H1 (cell line): ENCODE results near the gene RTN4RL1. TPM values are rescaled to one million over a fixed set of nuclear protein-coding genes. Genes with fewer than 3 reads are reported as not detected.

ENCODE experiments used
- CTCF ChIA-PET: fragments of 300-600 bp; sonication (Branson Sonifier 250); formaldehyde crosslinking; loops from one replicate; lab custom pipeline; 2021; ENCODE audit not compliant: partially characterized antibody; lab: Charles Lee
- POLR2A ChIA-PET: fragments of 300-600 bp; sonication (Branson Sonifier 250); formaldehyde crosslinking; loops from one replicate; lab custom pipeline; 2021; ENCODE audit warnings: inconsistent platforms; ENCODE audit not compliant: partially characterized antibody; lab: Charles Lee
- DNase-seq, 2 experiments: peaks; one replicate each; pipeline versions ENCODE4 v3.0.0 to v3.0.0-alpha.2; 2010 to 2022; ENCODE audit warnings: low spot score in 2 of 2, low read depth in 1 of 2, mixed read lengths in 1 of 2
- FAIRE-seq: peaks from 2 replicates; lab custom pipeline; 2011; peaks lifted over from hg19 to GRCh38; lab: Jason Lieb, UNC
- H2AFZ ChIP-seq: 2 replicates; pipeline ENCODE4 v1.8.1; 2012; ENCODE audit warnings: low read length, inconsistent platforms
- H2AK5ac ChIP-seq: 2 replicates; pipeline ENCODE4 v1.6.1; 2013; ENCODE audit warnings: low read depth, low read length
- H2BK120ac ChIP-seq: replicated peaks from 2 replicates; pipeline ENCODE3; 2013; ENCODE audit warnings: low read depth, low read length, inconsistent platforms
- H2BK12ac ChIP-seq: 2 replicates; pipeline ENCODE4 v1.6.1; 2013; ENCODE audit warnings: low read depth, low read length
- H2BK15ac ChIP-seq: 2 replicates; pipeline ENCODE4 v1.6.1; 2013; ENCODE audit warnings: low read length
- H2BK20ac ChIP-seq: 2 replicates; pipeline ENCODE4 v1.6.1; 2013; ENCODE audit warnings: low read length
- H2BK5ac ChIP-seq: 2 replicates; pipeline ENCODE4 v1.6.1; 2013; ENCODE audit warnings: low read depth, low read length
- H3K14ac ChIP-seq: 2 replicates; pipeline ENCODE4 v1.6.1; 2013; ENCODE audit warnings: inconsistent platforms; ENCODE audit not compliant: insufficient read length
- H3K18ac ChIP-seq: 2 replicates; pipeline ENCODE4 v1.6.1; 2013; ENCODE audit warnings: low read length; ENCODE audit errors: extremely low read depth
- H3K23ac ChIP-seq: 2 replicates; pipeline ENCODE4 v1.6.1; 2013; ENCODE audit warnings: inconsistent platforms; ENCODE audit not compliant: insufficient read length
- H3K23me2 ChIP-seq: 2 replicates; pipeline ENCODE4 v1.6.1; 2013; ENCODE audit warnings: low read depth, low read length
- H3K27ac ChIP-seq: 2 replicates; pipeline ENCODE4 v1.6.1; 2011; ENCODE audit warnings: low read depth, low read length, inconsistent platforms
- H3K27me3 ChIP-seq, 4 experiments: replicated peaks in 1 of 4; 1 replicate in 1 of 4; 2 replicates in 3 of 4; pipeline versions ENCODE4 v1.6.1 to v1.8.1; 2011 to 2013; ENCODE audit warnings: low read length in 3 of 4, mild to moderate bottlenecking in 3 of 4, inconsistent platforms in 2 of 4, mixed read lengths in 2 of 4, moderate library complexity in 1 of 4; ENCODE audit not compliant: control insufficient read depth in 3 of 4, insufficient read depth in 3 of 4; ENCODE audit errors: extremely low read depth in 1 of 4
- H3K36me3 ChIP-seq, 4 experiments: 2 replicates each; pipeline versions ENCODE4 v1.6.1 to v1.8.1; 2011 to 2013; ENCODE audit warnings: mild to moderate bottlenecking in 4 of 4, low read length in 3 of 4, moderate library complexity in 2 of 4, control low read depth in 1 of 4, inconsistent platforms in 1 of 4; ENCODE audit not compliant: insufficient read depth in 4 of 4, control insufficient read depth in 2 of 4
- H3K4ac ChIP-seq: replicated peaks from 2 replicates; pipeline ENCODE3; 2013; ENCODE audit warnings: low read length, low read depth, mixed read lengths, inconsistent platforms; ENCODE audit not compliant: insufficient read length
- H3K4me1 ChIP-seq, 4 experiments: replicated peaks in 1 of 4; 1 replicate in 1 of 4; 2 replicates in 3 of 4; pipeline versions ENCODE4 v1.6.1 to v1.8.1; 2011 to 2013; ENCODE audit warnings: low read length in 3 of 4, inconsistent platforms in 2 of 4, mixed read lengths in 1 of 4; ENCODE audit not compliant: insufficient read depth in 4 of 4, control insufficient read depth in 3 of 4
- H3K4me2 ChIP-seq, 2 experiments: 2 replicates each; pipeline versions ENCODE4 v1.6.1 to v1.8.1; 2011 to 2013; ENCODE audit warnings: low read depth in 2 of 2, low read length in 2 of 2, control low read depth in 1 of 2, inconsistent platforms in 1 of 2, mild to moderate bottlenecking in 1 of 2; ENCODE audit not compliant: insufficient read depth in 1 of 2
- H3K4me3 ChIP-seq, 4 experiments: fragments of 200-600, 300-600 bp in 1 of 4; sonication (generic), shearing (Covaris generic), sonication (Bioruptor Twin) in 1 of 4; 2 replicates each; pipeline versions ENCODE4 v1.5.1 to v1.8.1; 2011 to 2016; ENCODE audit warnings: low read length in 4 of 4, low read depth in 3 of 4, control low read depth in 2 of 4, inconsistent platforms in 2 of 4, mild to moderate bottlenecking in 2 of 4, mixed read lengths in 1 of 4, moderate library complexity in 1 of 4; ENCODE audit not compliant: insufficient read depth in 2 of 4; ENCODE audit errors: extremely low read depth in 1 of 4
- H3K56ac ChIP-seq: replicated peaks from 2 replicates; pipeline ENCODE3; 2013; ENCODE audit warnings: low read depth, mild to moderate bottlenecking, mixed read lengths, low read length, inconsistent platforms; ENCODE audit not compliant: insufficient read length
- H3K79me1 ChIP-seq: 2 replicates; pipeline ENCODE4 v1.6.1; 2013; ENCODE audit warnings: low read depth, low read length, control low read depth
- H3K79me2 ChIP-seq, 2 experiments: 2 replicates each; pipeline versions ENCODE4 v1.6.1 to v1.8.1; 2012 to 2013; ENCODE audit warnings: low read length in 2 of 2, mild to moderate bottlenecking in 2 of 2, inconsistent platforms in 1 of 2; ENCODE audit not compliant: insufficient read depth in 2 of 2, control insufficient read depth in 1 of 2
- H3K9ac ChIP-seq, 4 experiments: replicated peaks in 1 of 4; 1 replicate in 1 of 4; 2 replicates in 3 of 4; pipeline versions ENCODE4 v1.6.1 to v1.8.1; 2011 to 2013; ENCODE audit warnings: low read depth in 3 of 4, low read length in 3 of 4, control low read depth in 2 of 4, mild to moderate bottlenecking in 2 of 4, moderate library complexity in 2 of 4, inconsistent platforms in 1 of 4; ENCODE audit errors: extremely low read depth in 1 of 4
- H3K9me3 ChIP-seq, 2 experiments: 2 replicates each; pipeline versions ENCODE4 v1.6.1 to v1.8.1; 2012 to 2013; ENCODE audit warnings: mild to moderate bottlenecking in 2 of 2, moderate library complexity in 2 of 2, control low read depth in 1 of 2, inconsistent platforms in 1 of 2, low read depth in 1 of 2, low read length in 1 of 2, mixed read lengths in 1 of 2; ENCODE audit not compliant: insufficient read depth in 2 of 2
- H4K20me1 ChIP-seq, 2 experiments: replicated peaks in 1 of 2; 2 replicates each; pipeline versions ENCODE3 to v1.8.1; 2011 to 2013; ENCODE audit warnings: inconsistent platforms in 2 of 2, low read length in 2 of 2, mild to moderate bottlenecking in 1 of 2; ENCODE audit not compliant: insufficient read depth in 2 of 2, control insufficient read depth in 1 of 2
- H4K5ac ChIP-seq: 2 replicates; pipeline ENCODE4 v1.6.1; 2013; ENCODE audit warnings: low read length, low read depth, mixed read lengths, inconsistent platforms; ENCODE audit not compliant: insufficient read length
- H4K8ac ChIP-seq: 2 replicates; pipeline ENCODE4 v1.8.0; 2013; ENCODE audit warnings: mild to moderate bottlenecking, moderate library complexity, low read length, inconsistent platforms; ENCODE audit not compliant: insufficient read depth; ENCODE audit errors: extremely low read depth
- H4K91ac ChIP-seq: replicated peaks from 2 replicates; pipeline ENCODE3; 2013; ENCODE audit warnings: low read length, mixed read lengths, inconsistent platforms; ENCODE audit not compliant: insufficient read length
- CEBPB ChIP-seq: IDR thresholded peaks from 2 replicates; pipeline ENCODE4 v1.6.1; 2012; ENCODE audit warnings: low read depth, low read length
- EZH2 ChIP-seq: fragments of 200-600 bp; sonication (generic); IDR thresholded peaks from 2 replicates; pipeline ENCODE4 v1.7.1; 2012; ENCODE audit warnings: low read depth, mild to moderate bottlenecking, moderate library complexity, low read length, inconsistent platforms; ENCODE audit not compliant: severe bottlenecking
- FOSL1 ChIP-seq: IDR thresholded peaks from 2 replicates; pipeline ENCODE4 v1.6.1; 2011; ENCODE audit warnings: mild to moderate bottlenecking, low read depth, low read length, moderate library complexity; ENCODE audit not compliant: insufficient read depth
- GABPA ChIP-seq: IDR thresholded peaks from 2 replicates; pipeline ENCODE4 v1.6.1; 2011; ENCODE audit warnings: mild to moderate bottlenecking, low read length, moderate library complexity, borderline replicate concordance; ENCODE audit not compliant: insufficient read depth
- KDM4A ChIP-seq: IDR thresholded peaks from one replicate; pipeline ENCODE4 v1.7.1; 2012; ENCODE audit warnings: low read depth, mild to moderate bottlenecking, moderate library complexity, low read length, inconsistent platforms; ENCODE audit not compliant: severe bottlenecking
- MAFK ChIP-seq: IDR thresholded peaks from 2 replicates; pipeline ENCODE4 v1.6.1; 2012; ENCODE audit warnings: low read depth, mild to moderate bottlenecking, improper control_type of control experiment, low read length
- NRF1 ChIP-seq: IDR thresholded peaks from 2 replicates; pipeline ENCODE4 v1.6.1; 2011; ENCODE audit warnings: mild to moderate bottlenecking, low read depth, low read length, improper control_type of control experiment
- SP2 ChIP-seq: IDR thresholded peaks from 2 replicates; pipeline ENCODE4 v1.6.1; 2012; ENCODE audit warnings: mild to moderate bottlenecking, low read length, inconsistent platforms
- SRF ChIP-seq: IDR thresholded peaks from 2 replicates; pipeline ENCODE4 v1.6.1; 2011; ENCODE audit warnings: mild to moderate bottlenecking, low read depth, low read length, moderate library complexity
- SUZ12 ChIP-seq: fragments of 200-600 bp; sonication (generic); IDR thresholded peaks from 2 replicates; pipeline ENCODE4 v1.6.1; 2012; ENCODE audit warnings: mild to moderate bottlenecking, inconsistent platforms, low read length, moderate library complexity, mixed read lengths
- TCF12 ChIP-seq: IDR thresholded peaks from 2 replicates; pipeline ENCODE4 v1.6.1; 2011; ENCODE audit warnings: low read depth, mild to moderate bottlenecking, low read length
- WGBS, 2 experiments: shearing (Covaris generic) in 1 of 2; methylation state at CpG; one replicate each; pipeline versions ENCODE4 v1.1.6 to v1.1.7; 2013 to 2015; ENCODE audit warnings: low lambda C conversion rate in 2 of 2, mixed read lengths in 2 of 2, inconsistent platforms in 1 of 2, low coverage in 1 of 2, missing lambda C conversion rate in 1 of 2; ENCODE audit not compliant: insufficient replicate concordance in 2 of 2, insufficient coverage in 1 of 2, insufficient read length in 1 of 2; ENCODE audit errors: extremely low coverage in 1 of 2, missing lambda C conversion rate in 1 of 2; 5-methylcytosine and 5-hydroxymethylcytosine counted together
- polyA plus RNA-seq, 7 experiments: library from polyadenylated mRNA; depleted of rRNA in 3 of 7; stranded (reverse) in 5 of 7; unstranded in 2 of 7; fragments of >200 nt in 5 of 7; fragments of 200-250 nt in 2 of 7; gene quantifications; 1 replicate in 5 of 7; 2 replicates in 1 of 7; 4 replicates in 1 of 7; pipeline versions ENCODE4 v1.2.1 to v1.2.3, GENCODE V29; 2011 to 2013; ENCODE audit warnings: missing spikeins in 2 of 7, mixed read lengths in 2 of 7
- total RNA-seq: library from RNA; stranded (reverse); fragmentation: NEBNext Ultra II Directional; extraction: Animal tissue kit (Norgen Biotek cat#: 25700); gene quantifications from 2 replicates; pipeline ENCODE4 v1.2.1, GENCODE V29; 2021
- TF ChIP-seq, protein P1 (sequence below), 3 experiments: IDR thresholded peaks; 1 replicate in 2 of 3; 2 replicates in 1 of 3; pipeline versions ENCODE4 v1.5.1 to v1.6.1; 2011; ENCODE audit warnings: low read length in 3 of 3, mild to moderate bottlenecking in 3 of 3, inconsistent platforms in 2 of 3, low read depth in 1 of 3, moderate library complexity in 1 of 3; ENCODE audit not compliant: insufficient read depth in 1 of 3; ENCODE audit errors: control extremely low read depth in 1 of 3

Gene RTN4RL1
- total and polyA plus RNA-seq, 2 of the 8 experiments (the other 6 are each of a cell fraction or from before 2014, with no cell fraction given): 0.09 TPM; not detected in 1

DNA sequence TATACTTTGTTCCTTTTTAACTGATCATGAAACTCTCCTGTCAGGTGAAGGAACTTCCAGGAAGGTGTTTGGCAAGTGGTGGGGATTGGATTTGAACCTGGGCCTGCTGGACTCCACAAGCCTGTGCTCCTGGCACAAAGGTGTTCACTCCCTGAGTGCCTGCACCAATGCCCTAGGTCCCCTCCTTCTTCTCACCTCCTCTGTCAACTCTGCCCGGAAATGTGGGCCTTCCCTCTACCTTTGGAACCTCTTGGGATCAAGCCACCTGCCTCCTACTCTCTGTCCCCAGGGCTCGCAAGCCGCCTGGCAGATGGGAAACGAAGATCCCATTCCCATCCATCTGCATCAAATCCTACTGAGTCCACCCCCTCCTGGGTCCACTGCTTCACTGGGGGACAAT, 40.0 kb downstream of the RTN4RL1 start:
- H3K56ac ChIP-seq: no peak overlapping the region
- no peak overlapping the region for H4K8ac ChIP-seq
- no peak overlapping the region for H2AK5ac ChIP-seq
- H3K4me3 ChIP-seq: no peak overlapping the region
- no peak overlapping the region for H3K23ac ChIP-seq
- no peak overlapping the region for H3K4ac ChIP-seq
- no peak overlapping the region for H2AFZ ChIP-seq
- no peak overlapping the region for H3K9ac ChIP-seq
- H3K23me2 ChIP-seq: no peaks in the 10 kb centered on the region
- H2BK15ac ChIP-seq: no peak overlapping the region
- no peaks in the 10 kb centered on the region for H3K9me3 ChIP-seq
- H2BK12ac ChIP-seq: peak overlapping the region; percentile 44; the same call in 1 of the 2 replicates
- CTCF ChIA-PET: interaction anchor here (1.4 kb wide), 1 partner anchor 53 kb away, joined by 3 read pairs; no protein-coding TSS in a partner anchor
- H3K27ac ChIP-seq: no peak overlapping the region
- no peak overlapping the region for H3K14ac ChIP-seq
- POLR2A ChIA-PET: interaction anchor here (0.5 kb wide), 1 partner anchor 644 kb away, joined by 3 read pairs; no protein-coding TSS in a partner anchor
- TF ChIP-seq NRF1: no peak
- TF ChIP-seq SP2: no peak
- no peak for TF ChIP-seq TCF12
- TF ChIP-seq MAFK: no peak
- no peak for TF ChIP-seq SUZ12
- TF ChIP-seq KDM4A: no peak
- TF ChIP-seq, protein P1, sequence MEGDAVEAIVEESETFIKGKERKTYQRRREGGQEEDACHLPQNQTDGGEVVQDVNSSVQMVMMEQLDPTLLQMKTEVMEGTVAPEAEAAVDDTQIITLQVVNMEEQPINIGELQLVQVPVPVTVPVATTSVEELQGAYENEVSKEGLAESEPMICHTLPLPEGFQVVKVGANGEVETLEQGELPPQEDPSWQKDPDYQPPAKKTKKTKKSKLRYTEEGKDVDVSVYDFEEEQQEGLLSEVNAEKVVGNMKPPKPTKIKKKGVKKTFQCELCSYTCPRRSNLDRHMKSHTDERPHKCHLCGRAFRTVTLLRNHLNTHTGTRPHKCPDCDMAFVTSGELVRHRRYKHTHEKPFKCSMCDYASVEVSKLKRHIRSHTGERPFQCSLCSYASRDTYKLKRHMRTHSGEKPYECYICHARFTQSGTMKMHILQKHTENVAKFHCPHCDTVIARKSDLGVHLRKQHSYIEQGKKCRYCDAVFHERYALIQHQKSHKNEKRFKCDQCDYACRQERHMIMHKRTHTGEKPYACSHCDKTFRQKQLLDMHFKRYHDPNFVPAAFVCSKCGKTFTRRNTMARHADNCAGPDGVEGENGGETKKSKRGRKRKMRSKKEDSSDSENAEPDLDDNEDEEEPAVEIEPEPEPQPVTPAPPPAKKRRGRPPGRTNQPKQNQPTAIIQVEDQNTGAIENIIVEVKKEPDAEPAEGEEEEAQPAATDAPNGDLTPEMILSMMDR (IDR thresholded peaks at IDR 0.05; ENCODE audit: control extremely low read depth in 1 of 3, insufficient read depth in 1 of 3, low read depth in 1 of 3, low read length in 3 of 3): no peak
- no peak for TF ChIP-seq SRF
- no peak for TF ChIP-seq EZH2
- no peak for TF ChIP-seq GABPA
- TF ChIP-seq CEBPB: no peak
- TF ChIP-seq FOSL1: no peak
- no peak overlapping the region for H3K4me2 ChIP-seq
- H3K27me3 ChIP-seq: 0 out of 7 replicates have a peak, but pooled peaks cover 0 to 3% (median 0%) of the 10 kb centered on the region in 4 experiments
- DNase-seq (no peak), FAIRE-seq (no peak)
- H3K79me1 ChIP-seq: no peaks in the 10 kb centered on the region
- WGBS, 2 experiments: 92% methylated on average over 4 of the region's 4 CpGs; no CpG with 5 or more reads in 1 of the 2 experiments
- peaks cover 0 to 2% of the 10 kb centered on the region in 2 experiments for H4K20me1 ChIP-seq
- H4K91ac ChIP-seq: no peak overlapping the region
- no peak overlapping the region for H4K5ac ChIP-seq
- H3K36me3 ChIP-seq: no peaks in the 10 kb centered on the region
- H3K18ac ChIP-seq: no peak overlapping the region
- H3K79me2 ChIP-seq: no peaks in the 10 kb centered on the region
- H2BK120ac ChIP-seq: no peak overlapping the region
- peaks cover 0 to 6% (median 0%) of the 10 kb centered on the region in 4 experiments; a peak in 2 of 7 replicates for H3K4me1 ChIP-seq
- no peak overlapping the region for H2BK20ac ChIP-seq
- no peak overlapping the region for H2BK5ac ChIP-seq
